Upper lobe of left lung (tissue), 6 donors: Measurements from ENCODE around the gene NLRP6. TPM values are rescaled to one million over a fixed set of nuclear protein-coding genes. Genes with fewer than 3 reads are reported as not detected.
"Not testable (repeated sequence)": the region's sequence is repeated elsewhere in the genome, so short reads cannot be mapped to it uniquely, and the experiment has no call there.

Source experiments
- ATAC-seq, 2 donors: fragments of 200-7000 bp; cut with Tn5 transposase; one replicate each; pipeline ENCODE4 v1.9.1; 2022; ENCODE audit warnings: mild to moderate bottlenecking in 2 of 2, moderate library complexity in 2 of 2; ENCODE audit not compliant: low FRiP score in 2 of 2
- DNase-seq, 2 donors: peaks; one replicate each; pipeline ENCODE4 v3.0.0-alpha.2; 2019 to 2020
- H3K27ac ChIP-seq, 4 donors: fragments of 200-600 bp; sonication (generic); one replicate each; pipeline ENCODE4 v1.5.1; 2016 to 2019
- H3K27me3 ChIP-seq, 4 donors: fragments of 200-600 bp; sonication (generic); one replicate each; pipeline ENCODE4 v1.5.1; 2017 to 2019
- H3K36me3 ChIP-seq, 4 donors: fragments of 200-600 bp; sonication (generic); one replicate each; pipeline ENCODE4 v1.5.1; 2016 to 2019
- H3K4me1 ChIP-seq, 4 donors: fragments of 200-600 bp; sonication (generic); one replicate each; pipeline ENCODE4 v1.5.1; 2018 to 2019
- H3K4me3 ChIP-seq, 4 donors: fragments of 200-600 bp; sonication (generic); one replicate each; pipeline ENCODE4 v1.5.1; 2017 to 2019; ENCODE audit warnings: mild to moderate bottlenecking in 2 of 4, moderate library complexity in 1 of 4
- H3K9me3 ChIP-seq, 4 donors: fragments of 200-600 bp; sonication (generic); one replicate each; pipeline ENCODE4 v1.5.1; 2018 to 2019
- EP300 ChIP-seq, 4 donors: sonication (generic); formaldehyde crosslinking; IDR thresholded peaks; one replicate each; pipeline ENCODE4 v1.5.1; 2017; ENCODE audit warnings: antibody characterized with exemption in 4 of 4, control low read depth in 2 of 4
- POLR2A ChIP-seq, 4 donors: fragments of 450-650 bp; IDR thresholded peaks; one replicate each; pipeline ENCODE4 v1.5.1; 2016 to 2017; ENCODE audit warnings: antibody characterized with exemption in 4 of 4, mild to moderate bottlenecking in 2 of 4
- POLR2AphosphoS5 ChIP-seq, 2 donors: sonication (generic); formaldehyde crosslinking; IDR thresholded peaks; one replicate each; pipeline ENCODE4 v1.5.1; 2017; ENCODE audit warnings: antibody characterized with exemption in 2 of 2
- WGBS, 2 donors: methylation state at CpG; one replicate each; pipeline ENCODE4 v1.1.5; 2017 to 2018; 5-methylcytosine and 5-hydroxymethylcytosine counted together
- total RNA-seq, 6 donors: library from RNA; depleted of rRNA in 4 of 6; stranded (reverse); fragments of >200 nt in 4 of 6; gene quantifications; one replicate each; pipeline versions ENCODE4 v1.1.0 to v1.2.1, GENCODE V29; 2016 to 2021
- TF ChIP-seq, protein P1 (sequence below), 6 experiments: fragments of 450-650 bp in 4 of 6; fragments of 200-600 bp in 2 of 6; sonication (generic) in 2 of 6; IDR thresholded peaks; one replicate each; pipeline ENCODE4 v1.5.1; 2016 to 2019; ENCODE audit warnings: antibody characterized with exemption in 6 of 6
- donor health status: DM: no; HTN: no; CAD: no; lungs with moderate emphysema.
- donor health status: DM: no; HTN: yes; CAD: no; lungs with severe emphysema.

Gene NLRP6
- total RNA-seq, 6 donors from 2014 or later, result 1.3 to 7.3 (median 3.1) TPM

DNA sequence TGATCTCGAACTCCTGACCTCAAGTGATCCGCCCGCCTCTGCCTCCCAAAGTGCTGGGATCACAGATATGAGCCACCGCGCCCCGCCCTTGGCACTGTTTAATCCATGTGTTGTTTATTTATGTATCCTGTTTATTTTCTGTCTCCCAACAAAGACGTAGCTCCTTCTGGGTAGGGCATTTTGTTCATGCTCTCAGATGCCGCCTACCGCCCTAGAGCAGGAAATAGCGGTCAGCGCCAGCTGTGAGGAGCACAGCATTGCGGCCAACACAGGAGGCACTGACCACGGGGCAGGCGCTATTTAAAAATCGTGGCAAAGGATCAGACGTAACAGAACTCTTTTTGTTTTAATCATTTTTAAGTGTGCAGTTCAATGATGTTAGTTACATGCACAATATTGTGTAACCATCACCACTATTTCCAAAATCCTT lies 9.5 kb upstream of the NLRP6 start:
- ATAC-seq, result peak; percentile 84 to 91
- DNase-seq, result peak in 1 of 2 donors; percentile 82

DNA sequence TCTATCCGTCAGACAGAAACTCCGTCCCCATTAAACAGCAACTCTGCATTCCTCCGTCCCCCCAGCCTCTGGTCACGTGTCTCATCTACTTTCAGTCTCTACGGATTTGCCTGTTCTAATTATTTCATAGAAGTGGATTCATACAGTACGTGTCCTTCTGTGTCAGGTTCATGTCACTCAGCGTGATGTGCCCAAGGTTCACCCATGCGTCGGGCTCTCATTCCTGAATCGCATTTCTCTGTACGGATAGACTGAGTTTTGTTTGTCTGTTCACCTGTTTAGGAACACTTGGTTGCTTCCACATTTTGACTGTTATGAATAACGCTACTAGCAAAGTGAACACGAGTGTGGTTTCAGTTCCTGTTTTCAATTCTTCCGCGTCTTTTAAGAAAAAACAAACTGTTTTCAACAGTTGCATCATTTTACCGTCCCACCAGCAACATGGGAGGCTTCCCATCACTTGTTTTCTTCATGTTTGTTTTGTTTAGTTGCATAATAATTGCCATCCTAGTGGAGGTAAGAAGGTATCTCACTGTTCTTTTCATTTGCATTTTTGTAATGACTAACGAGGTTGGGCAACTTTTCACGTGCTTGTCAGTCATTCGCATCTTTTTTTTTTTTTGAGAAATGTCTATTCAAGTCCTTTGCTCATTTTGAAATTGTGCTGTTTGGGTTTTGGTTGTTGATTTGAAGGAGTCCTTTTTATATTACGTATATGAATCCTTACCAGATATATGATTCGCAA lies 8.9 kb upstream of the NLRP6 start:
- ATAC-seq (peak; percentile 58 to 62), DNase-seq (no peak)
- Histone ChIP-seq H3K9me3 (peaks cover 0 to 4% (median 0%) of the 10 kb centered on the region in 4 donors), H3K36me3 (no peaks in the 10 kb centered on the region), H3K27me3 (no peaks in the 10 kb centered on the region), H3K4me3 (peak overlapping the region in 3 of 4 donors; percentile 36 to 46 (median 44)), H3K4me1 (peaks cover 11 to 26% (median 12%) of the 10 kb centered on the region in 4 donors), H3K27ac (peak overlapping the region; percentile 91 to 92 (median 92))
- 25 to 31% methylated on average over 21 of the region's 21 CpGs for WGBS, 2 donors
- TF ChIP-seq EP300 (IDR thresholded peaks at IDR 0.05) (peak; percentile 54 to 82 (median 70)), POLR2AphosphoS5 (IDR thresholded peaks at IDR 0.05) (peak in 1 of 2 donors; percentile 73), POLR2A (IDR thresholded peaks at IDR 0.05) (peak in 1 of 4 donors; percentile 47)
- TF ChIP-seq, protein P1, sequence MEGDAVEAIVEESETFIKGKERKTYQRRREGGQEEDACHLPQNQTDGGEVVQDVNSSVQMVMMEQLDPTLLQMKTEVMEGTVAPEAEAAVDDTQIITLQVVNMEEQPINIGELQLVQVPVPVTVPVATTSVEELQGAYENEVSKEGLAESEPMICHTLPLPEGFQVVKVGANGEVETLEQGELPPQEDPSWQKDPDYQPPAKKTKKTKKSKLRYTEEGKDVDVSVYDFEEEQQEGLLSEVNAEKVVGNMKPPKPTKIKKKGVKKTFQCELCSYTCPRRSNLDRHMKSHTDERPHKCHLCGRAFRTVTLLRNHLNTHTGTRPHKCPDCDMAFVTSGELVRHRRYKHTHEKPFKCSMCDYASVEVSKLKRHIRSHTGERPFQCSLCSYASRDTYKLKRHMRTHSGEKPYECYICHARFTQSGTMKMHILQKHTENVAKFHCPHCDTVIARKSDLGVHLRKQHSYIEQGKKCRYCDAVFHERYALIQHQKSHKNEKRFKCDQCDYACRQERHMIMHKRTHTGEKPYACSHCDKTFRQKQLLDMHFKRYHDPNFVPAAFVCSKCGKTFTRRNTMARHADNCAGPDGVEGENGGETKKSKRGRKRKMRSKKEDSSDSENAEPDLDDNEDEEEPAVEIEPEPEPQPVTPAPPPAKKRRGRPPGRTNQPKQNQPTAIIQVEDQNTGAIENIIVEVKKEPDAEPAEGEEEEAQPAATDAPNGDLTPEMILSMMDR (IDR thresholded peaks at IDR 0.05), result peak in 5 of 6 experiments; percentile 23 to 74 (median 49)

More for the DNA sequence above, 9.5 kb upstream of the NLRP6 start:
- H3K4me3 ChIP-seq, result peak overlapping the region in 3 of 4 donors; percentile 36 to 46 (median 44)
- H3K27ac ChIP-seq, result peak overlapping the region; percentile 91 to 92 (median 92)
- not testable (repeated sequence) for H3K36me3 ChIP-seq, H3K27me3 ChIP-seq, H3K9me3 ChIP-seq
- 22 to 25% methylated on average over 16 of the region's 16 CpGs for WGBS, 2 donors
- H3K4me1 ChIP-seq, result peaks cover 11 to 26% (median 12%) of the 10 kb centered on the region in 4 donors
- TF ChIP-seq EP300 (IDR thresholded peaks at IDR 0.05) (peak in 2 of 4 donors; percentile 69 to 71), POLR2AphosphoS5 (IDR thresholded peaks at IDR 0.05) (peak; percentile 70 to 81), POLR2A (IDR thresholded peaks at IDR 0.05) (peak in 1 of 4 donors; percentile 36)
- TF ChIP-seq, protein P1 (IDR thresholded peaks at IDR 0.05), result peak in 1 of 6 experiments; percentile 42

DNA sequence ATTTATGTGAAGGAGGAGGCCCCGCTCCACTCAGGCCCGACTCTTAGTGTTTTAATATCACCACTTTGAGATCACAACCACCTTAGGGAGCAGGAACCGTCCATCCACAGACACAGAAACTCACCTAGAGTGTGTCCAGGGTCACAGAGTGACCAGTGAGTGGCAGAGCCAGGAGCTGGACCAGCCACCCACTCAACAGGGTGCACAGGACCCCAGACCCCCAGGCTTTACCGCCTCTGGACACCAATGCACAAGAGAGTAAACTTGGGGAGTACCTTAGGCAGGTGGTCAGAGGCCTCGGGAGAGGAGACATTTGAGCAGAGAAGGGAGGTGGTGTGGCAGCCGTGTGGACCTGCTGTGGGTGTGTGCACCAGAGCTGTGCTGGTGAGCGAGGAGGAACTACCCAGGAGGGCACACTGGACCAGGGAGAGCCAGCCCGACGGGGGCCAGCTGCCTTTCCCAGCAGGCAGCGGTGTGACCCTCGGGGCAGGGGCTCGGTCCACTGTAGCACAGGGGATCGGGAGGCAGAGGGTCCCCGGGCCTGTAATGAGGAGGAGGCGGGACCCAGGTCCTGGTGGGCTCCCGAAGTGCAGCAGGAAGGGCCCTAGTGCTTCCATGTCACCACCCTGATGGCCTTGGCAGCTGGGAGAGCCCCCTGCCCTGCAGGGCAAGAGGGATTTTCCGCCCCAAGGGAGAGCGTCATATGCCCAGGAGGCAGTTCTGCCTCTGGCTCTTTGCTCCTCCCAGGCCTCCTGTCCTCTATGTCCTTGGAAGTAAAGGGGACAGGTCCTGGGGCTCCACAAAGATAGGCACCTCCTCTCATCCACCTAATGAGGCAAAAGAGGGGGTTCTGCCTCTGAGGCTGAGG lies 7.5 kb upstream of the NLRP6 start:
- H3K27ac ChIP-seq, result peak overlapping the region; percentile 91 to 92 (median 92)

DNA sequence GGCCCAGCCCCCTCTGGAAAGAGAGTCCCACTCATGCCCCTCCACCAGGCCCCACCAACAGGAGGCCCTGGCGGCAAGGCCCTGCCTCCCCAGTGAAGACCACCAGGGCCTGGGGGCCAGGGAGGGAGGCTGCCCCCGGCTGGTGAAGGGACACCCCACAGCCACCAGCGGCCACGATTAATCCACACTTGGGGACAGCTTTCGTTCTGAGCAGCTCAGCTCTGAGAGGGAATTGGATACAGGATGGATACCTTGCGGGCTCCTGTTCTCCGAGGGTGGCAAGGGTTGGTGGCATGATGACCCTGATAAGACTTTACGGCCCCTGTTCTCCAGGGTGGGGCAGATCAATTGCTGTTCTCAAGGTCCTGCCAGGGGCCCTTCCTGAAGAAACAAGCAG lies 6.9 kb upstream of the NLRP6 start:
- no peak for TF ChIP-seq POLR2AphosphoS5 (IDR thresholded peaks at IDR 0.05)
- TF ChIP-seq EP300 (IDR thresholded peaks at IDR 0.05), result no peak
- TF ChIP-seq, protein P1 (IDR thresholded peaks at IDR 0.05), result no peak
- TF ChIP-seq POLR2A (IDR thresholded peaks at IDR 0.05), result no peak
- 61 to 87% methylated on average over 3 to 8 of the region's 8 CpGs for WGBS, 2 donors
- ATAC-seq, result no peak

More for the DNA sequence above, 7.5 kb upstream of the NLRP6 start:
- H3K4me1 ChIP-seq, result peaks cover 11 to 26% (median 12%) of the 10 kb centered on the region in 4 donors
- no peak for ATAC-seq
- no peak for DNase-seq
- no peak overlapping the region for H3K4me3 ChIP-seq
- TF ChIP-seq POLR2AphosphoS5 (IDR thresholded peaks at IDR 0.05) (no peak), POLR2A (IDR thresholded peaks at IDR 0.05) (peak in 1 of 4 donors; percentile 6)
- WGBS, 2 donors, result 89 to 93% methylated on average over 9 to 18 of the region's 18 CpGs
- H3K27me3 ChIP-seq, result no peaks in the 10 kb centered on the region
- H3K9me3 ChIP-seq, result peaks cover 0 to 4% (median 0%) of the 10 kb centered on the region in 4 donors
- no peaks in the 10 kb centered on the region for H3K36me3 ChIP-seq

More for the DNA sequence above, 6.9 kb upstream of the NLRP6 start:
- DNase-seq, result peak in 1 of 2 donors; percentile 35
- peak overlapping the region in 2 of 4 donors; percentile 91 for H3K27ac ChIP-seq
- no peaks in the 10 kb centered on the region for H3K36me3 ChIP-seq
- no peak overlapping the region for H3K4me3 ChIP-seq
- no peaks in the 10 kb centered on the region for H3K9me3 ChIP-seq
- peaks cover 11 to 26% (median 12%) of the 10 kb centered on the region in 4 donors for H3K4me1 ChIP-seq
- H3K27me3 ChIP-seq, result no peaks in the 10 kb centered on the region
